ENCODE results near the gene TRIP6. TPM values are rescaled to one million over a fixed set of nuclear protein-coding genes. Genes with fewer than 3 reads are reported as not detected.
A peak's percentile ranks its signal among the peaks of the same experiment; 100 is the strongest.

Gene TRIP6
- total RNA-seq, 1 experiment from 2014 or later = 140 TPM

- ATAC-seq = no peak
- H3K4me3 Mint-ChIP-seq = no peak overlapping the region
- H3K4me1 Mint-ChIP-seq = peaks cover 28% of the 10 kb centered on the region
- no peaks in the 10 kb centered on the region for H3K27me3 Mint-ChIP-seq (ENCODE audit: low read depth)
- no peak overlapping the region for H3K27ac Mint-ChIP-seq
- H3K9me3 Mint-ChIP-seq = no peaks in the 10 kb centered on the region
- H3K36me3 Mint-ChIP-seq = peaks cover 6% of the 10 kb centered on the region
- ChIA-PET POLR2A (no interaction called here), CTCF (interaction anchor here (1.3 to 4.3 kb wide), 2 partner anchors 20 to 41 kb away, joined by 7 to 85 read pairs; partner anchors contain the start of gene SLC12A9)
- TF ChIP-seq ZNF219 (CRISPR knock-in tag; IDR thresholded peaks at IDR 0.05; ENCODE audit: borderline replicate concordance) (no peak), FOXJ3 (CRISPR knock-in tag; IDR thresholded peaks at IDR 0.05; ENCODE audit: borderline replicate concordance) (no peak), RORB (CRISPR knock-in tag; IDR thresholded peaks at IDR 0.05) (no peak), E2F4 (CRISPR knock-in tag; IDR thresholded peaks at IDR 0.05; ENCODE audit: borderline replicate concordance, low read depth) (no peak), TEAD4 (CRISPR knock-in tag; IDR thresholded peaks at IDR 0.05) (no peak), CBFB (CRISPR knock-in tag; IDR thresholded peaks at IDR 0.05; ENCODE audit: low read depth) (no peak), ZNF512 (CRISPR knock-in tag; IDR thresholded peaks at IDR 0.05; ENCODE audit: borderline replicate concordance) (no peak), GRHL2 (CRISPR knock-in tag; IDR thresholded peaks at IDR 0.05; ENCODE audit: insufficient replicate concordance, severe bottlenecking) (no peak), ZNF416 (CRISPR knock-in tag; IDR thresholded peaks at IDR 0.05) (no peak), FOXP1 (CRISPR knock-in tag; IDR thresholded peaks at IDR 0.05; ENCODE audit: borderline replicate concordance) (no peak)
- DNase-seq (ENCODE audit: low spot score) = no peak
These were observed 36.8 kb upstream of the TRIP6 start for GRCh38 chr7:100830396-100830795.

- ATAC-seq (no peak), DNase-seq (ENCODE audit: low spot score) (no peak)
- Mint-ChIP-seq H3K27me3 (ENCODE audit: low read depth) (no peaks in the 10 kb centered on the region), H3K27ac (no peak overlapping the region), H3K36me3 (peaks cover 6% of the 10 kb centered on the region; the same call in 1 of the 2 replicates), H3K4me1 (peaks cover 32% of the 10 kb centered on the region), H3K4me3 (no peak overlapping the region), H3K9me3 (no peaks in the 10 kb centered on the region)
- TF ChIP-seq JAZF1 (CRISPR knock-in tag; IDR thresholded peaks at IDR 0.05) (no peak), SMAD3 (CRISPR knock-in tag; IDR thresholded peaks at IDR 0.05; ENCODE audit: borderline replicate concordance) (no peak), ZNF121 (CRISPR knock-in tag; IDR thresholded peaks at IDR 0.05) (peak; percentile 59; the same call in 1 of the 2 replicates)
- ChIA-PET CTCF (interaction anchor here (2.1 kb wide), 1 partner anchor 20 kb away, joined by 8 read pairs; the partner anchor contains the start of gene SLC12A9), POLR2A (no interaction called here)
These were observed 34.9 kb upstream of the TRIP6 start for GRCh38 chr7:100832281-100832633.

GRCh38 chr7:100835903-100836811, 31.0 kb upstream of the TRIP6 start:
- H3K27me3 Mint-ChIP-seq (ENCODE audit: low read depth) = no peaks in the 10 kb centered on the region
- ATAC-seq (peak; percentile 76), DNase-seq (ENCODE audit: low spot score) (peak; percentile 91)
- H3K4me3 Mint-ChIP-seq = peak overlapping the region; percentile 77
- H3K27ac Mint-ChIP-seq = peak overlapping the region; percentile 97
- CTCF ChIA-PET = interaction anchor here (0.5 to 2.9 kb wide), 17 partner anchors 8 to 338 kb away, joined by 3 to 49 read pairs (median 5); partner anchors contain the start of genes EPHB4, POP7, SLC12A9 and TRIM56
- POLR2A ChIA-PET = interaction anchor here (0.7 to 2.2 kb wide), 11 partner anchors 8 to 251 kb away, joined by 3 to 53 read pairs (median 6); partner anchors contain the start of genes EPHB4, FBXO24, LRCH4 and POP7
- no peaks in the 10 kb centered on the region for H3K9me3 Mint-ChIP-seq
- peaks cover 6% of the 10 kb centered on the region; the same call in 1 of the 2 replicates for H3K36me3 Mint-ChIP-seq
- peaks cover 32% of the 10 kb centered on the region for H3K4me1 Mint-ChIP-seq
- no peak for TF ChIP-seq ELF4 (CRISPR knock-in tag; IDR thresholded peaks at IDR 0.05; ENCODE audit: low read depth)
- no peak for TF ChIP-seq E2F1 (CRISPR knock-in tag; IDR thresholded peaks at IDR 0.05)
- TF ChIP-seq SMAD4 (CRISPR knock-in tag; IDR thresholded peaks at IDR 0.05) = no peak
- TF ChIP-seq FOXJ3 (CRISPR knock-in tag; IDR thresholded peaks at IDR 0.05; ENCODE audit: borderline replicate concordance) = no peak
- TF ChIP-seq FOXP1 (CRISPR knock-in tag; IDR thresholded peaks at IDR 0.05; ENCODE audit: borderline replicate concordance) = no peak
- TF ChIP-seq ATF3 (CRISPR knock-in tag; conservative IDR thresholded peaks at IDR 0.05) = 0 out of 2 replicates have a peak, but pooled peaks have one; percentile 68
- no peak for TF ChIP-seq E2F4 (CRISPR knock-in tag; IDR thresholded peaks at IDR 0.05; ENCODE audit: borderline replicate concordance, low read depth)
- TF ChIP-seq SOX15 (CRISPR knock-in tag; IDR thresholded peaks at IDR 0.05) = no peak
- TF ChIP-seq MLX (CRISPR knock-in tag; IDR thresholded peaks at IDR 0.05) = no peak
- no peak for TF ChIP-seq NR2C2 (CRISPR knock-in tag; IDR thresholded peaks at IDR 0.05)
- no peak for TF ChIP-seq GABPB1 (CRISPR knock-in tag; IDR thresholded peaks at IDR 0.05)
- TF ChIP-seq ZBTB21 (CRISPR knock-in tag; IDR thresholded peaks at IDR 0.05; ENCODE audit: borderline replicate concordance) = peak; percentile 79; the same call in 1 of the 2 replicates
- TF ChIP-seq FOXK1 (CRISPR knock-in tag; IDR thresholded peaks at IDR 0.05) = peak; percentile 29
- no peak for TF ChIP-seq ZMAT4 (CRISPR knock-in tag; IDR thresholded peaks at IDR 0.05)
- TF ChIP-seq JAZF1 (CRISPR knock-in tag; IDR thresholded peaks at IDR 0.05) = no peak
